ENCODE measurements around the gene SORBS1.

- TF ChIP-seq POLR2A (IDR thresholded peaks at IDR 0.05): no peak
- TF ChIP-seq POLR2AphosphoS5 (IDR thresholded peaks at IDR 0.05): no peak
These were observed 146.2 kb downstream of the SORBS1 start for GRCh38 chr10:95414844-95415485.
